Hepatocyte (in vitro differentiated cells): Measurements from ENCODE around the gene SLC5A6. TPM values are rescaled to one million over a fixed set of nuclear protein-coding genes. Genes with fewer than 3 reads are reported as not detected.

ENCODE experiments used
- DNase-seq: peaks from one replicate; pipeline ENCODE4 v3.0.0-alpha.2; 2016; ENCODE audit warnings: low spot score
- H2AFZ ChIP-seq: fragments of 200-600 bp; sonication (generic); 2 replicates; pipeline ENCODE4 v1.6.0; 2016; ENCODE audit warnings: antibody characterized with exemption, mild to moderate bottlenecking
- H3K27ac ChIP-seq: fragments of 200-600 bp; sonication (generic); 2 replicates; pipeline ENCODE4 v1.5.1; 2016; ENCODE audit warnings: mild to moderate bottlenecking
- H3K27me3 ChIP-seq: fragments of 200-600 bp; sonication (generic); 2 replicates; pipeline ENCODE4 v1.6.1; 2016
- H3K36me3 ChIP-seq: fragments of 200-600 bp; sonication (generic); replicated peaks from 2 replicates; pipeline ENCODE4 v1.5.1; 2016; ENCODE audit warnings: low read depth; ENCODE audit not compliant: insufficient read depth
- H3K4me1 ChIP-seq: fragments of 200-600 bp; sonication (generic); 2 replicates; pipeline ENCODE4 v1.5.1; 2016; ENCODE audit warnings: mild to moderate bottlenecking, moderate library complexity; ENCODE audit not compliant: insufficient read depth
- H3K4me2 ChIP-seq: fragments of 200-600 bp; sonication (generic); 2 replicates; pipeline ENCODE4 v1.6.0; 2016
- H3K4me3 ChIP-seq: fragments of 200-600 bp; sonication (generic); 2 replicates; pipeline ENCODE4 v1.5.1; 2016; ENCODE audit warnings: mild to moderate bottlenecking
- H3K79me2 ChIP-seq: fragments of 200-600 bp; sonication (generic); 2 replicates; pipeline ENCODE4 v1.6.0; 2017; ENCODE audit warnings: mild to moderate bottlenecking
- H3K9me2 ChIP-seq: fragments of 200-600 bp; sonication (generic); replicated peaks from 2 replicates; pipeline ENCODE4 v1.6.0; 2017; ENCODE audit warnings: mild to moderate bottlenecking; ENCODE audit not compliant: insufficient read depth
- H3K9me3 ChIP-seq: fragments of 200-600 bp; sonication (generic); 2 replicates; pipeline ENCODE4 v1.5.1; 2016; ENCODE audit warnings: low read depth, mild to moderate bottlenecking
- H4K20me1 ChIP-seq: fragments of 200-600 bp; sonication (generic); 2 replicates; pipeline ENCODE4 v1.6.0; 2016; ENCODE audit warnings: mild to moderate bottlenecking; ENCODE audit not compliant: insufficient read depth, poor library complexity, severe bottlenecking
- CTCF ChIP-seq: fragments of 200-600 bp; sonication (generic); IDR thresholded peaks from 2 replicates; pipeline ENCODE4 v1.5.1; 2016; ENCODE audit warnings: antibody characterized with exemption, mild to moderate bottlenecking; ENCODE audit not compliant: poor library complexity
- EZH2 ChIP-seq: fragments of 200-600 bp; sonication (generic); IDR thresholded peaks from 2 replicates; pipeline ENCODE4 v1.6.1; 2016; ENCODE audit warnings: antibody characterized with exemption, mild to moderate bottlenecking, borderline replicate concordance
- EZH2phosphoT487 ChIP-seq: fragments of 200-600 bp; sonication (generic); IDR thresholded peaks from one replicate; pipeline ENCODE4 v1.6.1; 2018; ENCODE audit warnings: antibody characterized with exemption, mild to moderate bottlenecking, low read depth, moderate library complexity; ENCODE audit not compliant: unreplicated experiment, severe bottlenecking
- WGBS: methylation state at CpG from one replicate; pipeline ENCODE4 v1.1.6; 2016; ENCODE audit warnings: low lambda C conversion rate; ENCODE audit errors: missing lambda C conversion rate; 5-methylcytosine and 5-hydroxymethylcytosine counted together
- polyA plus RNA-seq: library from polyadenylated mRNA; unstranded; fragments of >200 nt; fragmentation: Nextera tagmentation; extraction: Ambion mirVana; gene quantifications from 2 replicates; pipeline ENCODE4 v1.2.1, GENCODE V29; 2016
- total RNA-seq: library from RNA; depleted of rRNA; stranded (reverse); fragments of >200 nt; gene quantifications from 2 replicates; pipeline ENCODE4 v1.2.3, GENCODE V29; 2014

SLC5A6 gene
- total and polyA plus RNA-seq, 2 experiments from 2014 or later: 58.9 to 72.3 TPM

- H4K20me1 ChIP-seq: no peaks in the 10 kb centered on the region
- peak within 1 kb of the TSS; percentile 57 for H2AFZ ChIP-seq
- peak within 1 kb of the TSS; percentile 93 for H3K4me2 ChIP-seq
- peaks cover 19% of the 10 kb centered on the region for H3K4me1 ChIP-seq
- TF ChIP-seq CTCF (peak; percentile 16), EZH2phosphoT487 (no peak)
- DNase-seq: peak; percentile 97
- H3K79me2 ChIP-seq: peaks cover 35% of the 10 kb centered on the region
- peak within 1 kb of the TSS; percentile 91 for H3K27ac ChIP-seq
- no peaks in the 10 kb centered on the region for H3K9me3 ChIP-seq
- 2% methylated on average over 66 of the region's 72 CpGs for WGBS
- no peaks in the 10 kb centered on the region for H3K27me3 ChIP-seq
- no peaks in the 10 kb centered on the region for H3K36me3 ChIP-seq
- peak within 1 kb of the TSS; percentile 37 for H3K4me3 ChIP-seq
- no peaks in the 10 kb centered on the region for H3K9me2 ChIP-seq
Observed at GRCh38 chr2:27217173-27218121, 5.4 kb upstream of the SLC5A6 start, which contains the start of gene CAD. TSS of gene CAD (plus strand) at chr2:27217369. CDS start at chr2:27217552, 183 bp downstream.

- 90% methylated on average over 13 of the region's 13 CpGs for whole genome bisulfite sequencing
- Histone ChIP-seq H2AFZ (peak overlapping the region; percentile 35), H3K9me3 (no peaks in the 10 kb centered on the region), H3K4me2 (peak overlapping the region; percentile 93), H3K27ac (peak overlapping the region; percentile 91), H3K4me3 (peak overlapping the region; percentile 9), H3K9me2 (no peaks in the 10 kb centered on the region), H4K20me1 (no peaks in the 10 kb centered on the region), H3K27me3 (no peaks in the 10 kb centered on the region), H3K79me2 (peaks cover 35% of the 10 kb centered on the region), H3K4me1 (peaks cover 19% of the 10 kb centered on the region), H3K36me3 (no peaks in the 10 kb centered on the region)
- no peak for DNase-seq
- TF ChIP-seq EZH2phosphoT487 (no peak), EZH2 (no peak), CTCF (no peak)
Observed at GRCh38 chr2:27216416-27217137, 4.5 kb upstream of the SLC5A6 start.

- H2AFZ ChIP-seq: no peak overlapping the region
- peaks cover 35% of the 10 kb centered on the region for H3K79me2 ChIP-seq
- H3K9me3 ChIP-seq: no peaks in the 10 kb centered on the region
- TF ChIP-seq CTCF (no peak), EZH2phosphoT487 (no peak), EZH2 (no peak)
- no peaks in the 10 kb centered on the region for H3K36me3 ChIP-seq
- no peaks in the 10 kb centered on the region for H4K20me1 ChIP-seq
- 72% methylated on average over 3 of the region's 3 CpGs for WGBS
- no peaks in the 10 kb centered on the region for H3K27me3 ChIP-seq
- H3K4me2 ChIP-seq: no peak overlapping the region
- H3K9me2 ChIP-seq: no peaks in the 10 kb centered on the region
- no peak overlapping the region for H3K27ac ChIP-seq
- DNase-seq: no peak
- peaks cover 31% of the 10 kb centered on the region for H3K4me1 ChIP-seq
- H3K4me3 ChIP-seq: no peak overlapping the region
Observed at GRCh38 chr2:27214941-27215340, 2.9 kb upstream of the SLC5A6 start.
